T-helper 1 cell treated with Interleukin-12 subunit alpha and Interleukin-12 subunit beta and Interleukin-4 antibody, amounts not matched to agents 30 μg/mL and 1 μg/mL, for 36 hours (primary cell): Measurements from ENCODE around the gene GNB2.

Experiments used
- H3K27ac Mint-ChIP-seq: one replicate; pipeline ENCODE4 v1.8.0; 2021; ENCODE audit warnings: mild to moderate bottlenecking, mixed read lengths
- H3K27me3 Mint-ChIP-seq: one replicate; pipeline ENCODE4 v1.8.0; 2021; ENCODE audit warnings: low read depth, mixed read lengths
- H3K36me3 Mint-ChIP-seq: one replicate; pipeline ENCODE4 v1.8.0; 2021; ENCODE audit warnings: low read depth, mixed read lengths
- H3K4me1 Mint-ChIP-seq: one replicate; pipeline ENCODE4 v1.8.0; 2021; ENCODE audit warnings: low read depth, mixed read lengths
- H3K4me3 Mint-ChIP-seq: one replicate; pipeline ENCODE4 v1.8.0; 2021; ENCODE audit warnings: mild to moderate bottlenecking, moderate library complexity, mixed read lengths
- H3K9me3 Mint-ChIP-seq: one replicate; pipeline ENCODE4 v1.8.0; 2021; ENCODE audit warnings: mixed read lengths

The GNB2 gene

DNA sequence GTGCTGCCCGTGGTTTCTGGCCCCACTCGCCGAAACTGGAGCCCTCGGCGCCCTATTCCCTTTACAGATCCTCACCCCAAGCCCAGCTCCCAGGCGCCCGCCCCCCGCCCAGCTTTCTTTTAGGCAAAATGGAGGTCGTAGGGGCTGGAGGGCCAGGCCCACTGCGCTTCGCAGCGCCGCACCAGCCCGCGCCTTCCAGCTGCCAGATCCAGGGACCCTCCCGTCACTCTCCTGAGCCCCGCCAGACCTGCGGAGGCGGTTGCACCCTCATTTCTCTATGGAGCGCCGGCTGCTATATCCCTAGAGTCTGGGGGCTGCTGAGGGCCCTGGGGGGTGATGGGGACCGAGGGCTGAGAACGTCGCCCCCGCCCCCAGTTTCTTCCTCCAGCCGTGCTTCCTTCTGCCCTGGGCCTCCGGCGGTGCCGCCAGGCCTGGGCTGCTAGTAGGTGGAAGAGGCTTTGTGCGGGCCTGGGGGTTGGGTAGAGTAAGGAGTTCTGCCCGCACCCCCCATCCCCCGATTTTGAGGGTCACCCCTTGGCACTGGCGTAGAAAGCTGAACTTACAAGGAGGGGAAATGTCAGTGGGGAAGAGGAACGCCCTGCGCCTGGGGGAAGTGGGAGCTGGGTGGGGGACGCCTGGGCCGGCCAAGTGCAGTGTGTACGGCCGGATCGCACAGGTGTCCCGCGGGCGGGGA, 1.0 kb downstream of the GNB2 start:
- Mint-ChIP-seq H3K4me3 (peak overlapping the region; percentile 98), H3K27ac (peak overlapping the region; percentile 91), H3K4me1 (peaks cover 5% of the 10 kb centered on the region), H3K27me3 (peaks cover 16% of the 10 kb centered on the region), H3K9me3 (no peaks in the 10 kb centered on the region), H3K36me3 (peaks cover 11% of the 10 kb centered on the region)

DNA sequence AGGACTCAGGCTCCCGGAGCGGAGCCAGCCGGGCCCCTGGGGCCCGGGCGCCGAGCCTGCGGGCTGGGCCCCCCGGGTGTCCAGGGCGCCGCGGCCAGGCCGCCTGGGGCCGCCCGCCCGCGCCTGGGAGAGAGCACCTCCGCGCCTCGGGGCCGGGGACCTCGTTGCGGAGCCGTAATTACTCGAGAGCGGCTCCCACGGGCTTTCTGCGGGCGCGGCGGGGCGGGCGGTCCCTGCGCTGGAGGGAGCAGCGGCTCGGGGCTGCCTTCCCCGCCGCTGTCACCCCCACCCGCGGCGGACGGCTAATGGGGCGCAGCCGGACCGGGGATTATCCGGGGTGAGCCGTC, 1.5 kb downstream of the GNB2 start:
- Mint-ChIP-seq H3K4me3 (peak overlapping the region; percentile 98), H3K4me1 (peaks cover 6% of the 10 kb centered on the region), H3K27ac (no peak overlapping the region), H3K9me3 (no peaks in the 10 kb centered on the region), H3K27me3 (peaks cover 12% of the 10 kb centered on the region), H3K36me3 (peaks cover 13% of the 10 kb centered on the region)

DNA sequence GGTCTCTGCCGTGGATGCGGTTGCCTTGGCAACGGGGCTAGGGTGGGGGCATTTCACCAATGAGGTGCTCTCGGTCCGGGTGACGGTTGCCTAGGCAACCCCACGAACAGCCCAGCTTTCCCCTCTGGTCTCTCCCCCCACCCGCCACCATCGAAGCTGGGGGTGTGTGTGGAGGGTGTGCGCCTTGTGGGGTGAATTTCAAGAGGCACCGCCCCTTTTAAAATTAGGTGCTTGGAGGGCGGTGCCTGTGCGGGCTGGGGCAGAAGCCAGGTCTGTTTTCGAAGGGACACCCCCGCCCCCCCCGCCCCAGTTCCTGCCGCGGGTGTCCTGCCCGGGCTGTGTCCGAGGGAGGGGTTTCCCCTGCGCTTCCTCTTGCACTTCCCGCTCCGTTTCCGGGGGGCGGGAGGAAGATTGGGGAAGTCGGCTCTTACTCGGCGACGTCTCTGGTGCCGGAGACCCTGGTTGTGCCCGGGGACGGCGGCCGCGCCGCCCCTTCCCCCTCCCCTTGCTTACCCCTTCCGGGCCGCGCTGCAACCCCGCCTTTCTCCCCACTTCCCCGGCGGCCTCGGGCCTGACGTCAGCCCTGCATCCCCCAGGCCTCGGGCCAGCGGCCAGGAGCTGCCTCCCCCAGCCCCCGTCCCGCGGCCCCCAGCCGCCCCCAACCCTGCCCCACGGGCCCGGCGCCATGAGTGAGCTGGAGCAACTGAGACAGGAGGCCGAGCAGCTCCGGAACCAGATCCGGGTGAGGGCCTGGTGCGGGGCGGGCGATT, 2.2 kb downstream of the GNB2 start:
- Mint-ChIP-seq H3K27me3 (peaks cover 9% of the 10 kb centered on the region), H3K36me3 (peaks cover 14% of the 10 kb centered on the region), H3K27ac (peak overlapping the region; percentile 80), H3K4me3 (peak overlapping the region; percentile 86), H3K9me3 (no peaks in the 10 kb centered on the region), H3K4me1 (peaks cover 8% of the 10 kb centered on the region)

DNA sequence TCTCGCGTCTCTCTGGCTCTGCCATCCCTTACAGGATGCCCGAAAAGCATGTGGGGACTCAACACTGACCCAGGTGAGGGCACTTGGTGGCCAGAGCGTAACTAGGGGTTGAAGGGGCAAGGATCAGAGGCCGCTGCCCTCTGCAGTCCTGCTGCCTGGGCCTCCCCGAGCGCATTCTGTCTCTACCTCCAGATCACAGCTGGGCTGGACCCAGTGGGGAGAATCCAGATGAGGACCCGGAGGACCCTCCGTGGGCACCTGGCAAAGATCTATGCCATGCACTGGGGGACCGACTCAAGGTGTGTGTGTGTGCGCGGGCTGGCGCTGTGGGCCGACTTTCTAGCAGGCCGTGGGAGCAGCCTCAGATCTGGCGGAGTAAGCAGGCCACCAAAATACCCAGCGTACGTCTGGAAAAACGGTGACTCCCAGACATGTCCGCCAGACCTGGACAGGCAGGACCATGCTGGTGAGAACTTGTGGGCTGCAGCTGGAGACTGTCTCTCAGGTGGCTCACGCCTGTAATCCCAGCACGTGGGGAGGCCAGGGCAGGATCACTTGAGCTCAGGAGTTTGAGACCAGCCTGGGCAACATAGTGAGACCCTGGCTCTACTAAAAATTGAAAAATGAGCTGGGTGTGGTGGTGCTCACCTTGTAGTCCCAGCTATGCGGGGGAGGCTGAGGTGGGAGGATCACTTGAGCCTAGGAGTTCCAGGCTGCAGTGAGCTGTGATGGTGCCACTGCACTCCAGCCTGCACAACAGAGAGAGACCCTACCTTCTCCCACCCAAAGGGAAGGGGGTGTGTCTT, 3.2 kb downstream of the GNB2 start:
- Mint-ChIP-seq H3K9me3 (no peaks in the 10 kb centered on the region), H3K4me1 (peaks cover 8% of the 10 kb centered on the region), H3K27me3 (peaks cover 3% of the 10 kb centered on the region), H3K27ac (peak overlapping the region; percentile 88), H3K4me3 (peak overlapping the region; percentile 79), H3K36me3 (peaks cover 14% of the 10 kb centered on the region)

DNA sequence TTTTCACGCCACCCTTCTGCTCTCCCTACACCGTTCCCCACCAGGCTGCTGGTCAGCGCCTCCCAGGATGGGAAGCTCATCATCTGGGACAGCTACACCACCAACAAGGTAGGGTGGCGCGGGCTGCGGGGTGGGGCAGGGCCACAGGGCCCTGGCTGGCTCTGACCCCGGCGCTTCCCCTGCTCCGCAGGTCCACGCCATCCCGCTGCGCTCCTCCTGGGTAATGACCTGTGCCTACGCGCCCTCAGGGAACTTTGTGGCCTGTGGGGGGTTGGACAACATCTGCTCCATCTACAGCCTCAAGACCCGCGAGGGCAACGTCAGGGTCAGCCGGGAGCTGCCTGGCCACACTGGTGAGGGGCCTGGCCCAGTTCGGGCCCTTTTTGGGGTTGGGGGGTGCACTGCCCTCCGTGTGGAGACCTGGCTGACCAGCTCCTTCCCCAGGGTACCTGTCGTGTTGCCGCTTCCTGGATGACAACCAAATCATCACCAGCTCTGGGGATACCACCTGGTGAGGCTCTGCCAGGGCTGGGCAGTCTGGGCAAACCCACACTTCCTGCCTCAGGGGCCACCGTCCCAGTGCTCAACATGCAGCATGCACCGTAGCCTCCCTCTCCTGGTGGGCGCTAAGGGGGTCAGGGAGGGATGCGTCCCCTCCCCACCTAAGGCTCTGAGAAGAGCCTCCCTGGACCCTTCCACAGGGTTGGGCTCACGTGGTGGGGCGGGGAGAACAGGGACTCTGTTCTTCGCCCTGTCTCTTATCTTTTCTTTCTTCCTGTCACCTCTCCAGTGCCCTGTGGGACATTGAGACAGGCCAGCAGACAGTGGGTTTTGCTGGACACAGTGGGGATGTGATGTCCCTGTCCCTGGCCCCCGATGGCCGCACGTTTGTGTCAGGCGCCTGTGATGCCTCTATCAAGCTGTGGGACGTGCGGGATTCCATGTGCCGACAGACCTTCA, 4.0 kb downstream of the GNB2 start:
- peaks cover 14% of the 10 kb centered on the region for H3K36me3 Mint-ChIP-seq
- peak overlapping the region; percentile 81 for H3K27ac Mint-ChIP-seq
- H3K9me3 Mint-ChIP-seq = no peaks in the 10 kb centered on the region
- H3K4me1 Mint-ChIP-seq = peaks cover 8% of the 10 kb centered on the region
- H3K4me3 Mint-ChIP-seq = peak overlapping the region; percentile 70
- H3K27me3 Mint-ChIP-seq = no peaks in the 10 kb centered on the region

DNA sequence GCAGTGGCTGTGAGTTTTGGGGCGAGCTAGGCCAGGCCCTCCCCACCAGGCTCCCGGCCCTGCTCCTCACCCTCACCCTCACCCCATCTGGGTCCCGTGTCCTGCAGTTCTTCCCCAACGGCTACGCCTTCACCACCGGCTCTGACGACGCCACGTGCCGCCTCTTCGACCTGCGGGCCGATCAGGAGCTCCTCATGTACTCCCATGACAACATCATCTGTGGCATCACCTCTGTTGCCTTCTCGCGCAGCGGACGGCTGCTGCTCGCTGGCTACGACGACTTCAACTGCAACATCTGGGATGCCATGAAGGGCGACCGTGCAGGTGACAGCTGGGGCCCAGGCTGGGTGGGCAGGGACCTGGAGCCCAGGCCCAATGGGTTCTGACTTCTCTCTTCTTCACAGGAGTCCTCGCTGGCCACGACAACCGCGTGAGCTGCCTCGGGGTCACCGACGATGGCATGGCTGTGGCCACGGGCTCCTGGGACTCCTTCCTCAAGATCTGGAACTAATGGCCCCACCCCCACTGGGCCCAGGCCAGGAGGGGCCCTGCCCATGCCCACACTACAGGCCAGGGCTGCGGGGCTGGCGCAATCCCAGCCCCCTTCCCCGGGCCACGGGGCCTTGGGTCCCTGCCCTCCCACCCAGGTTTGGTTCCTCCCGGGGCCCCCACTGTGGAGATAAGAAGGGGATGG, 4.9 kb downstream of the GNB2 start:
- H3K27me3 Mint-ChIP-seq = no peaks in the 10 kb centered on the region
- H3K4me3 Mint-ChIP-seq = peak overlapping the region; percentile 21
- peaks cover 10% of the 10 kb centered on the region for H3K4me1 Mint-ChIP-seq
- H3K9me3 Mint-ChIP-seq = no peaks in the 10 kb centered on the region
- H3K36me3 Mint-ChIP-seq = peaks cover 17% of the 10 kb centered on the region
- H3K27ac Mint-ChIP-seq = no peak overlapping the region

DNA sequence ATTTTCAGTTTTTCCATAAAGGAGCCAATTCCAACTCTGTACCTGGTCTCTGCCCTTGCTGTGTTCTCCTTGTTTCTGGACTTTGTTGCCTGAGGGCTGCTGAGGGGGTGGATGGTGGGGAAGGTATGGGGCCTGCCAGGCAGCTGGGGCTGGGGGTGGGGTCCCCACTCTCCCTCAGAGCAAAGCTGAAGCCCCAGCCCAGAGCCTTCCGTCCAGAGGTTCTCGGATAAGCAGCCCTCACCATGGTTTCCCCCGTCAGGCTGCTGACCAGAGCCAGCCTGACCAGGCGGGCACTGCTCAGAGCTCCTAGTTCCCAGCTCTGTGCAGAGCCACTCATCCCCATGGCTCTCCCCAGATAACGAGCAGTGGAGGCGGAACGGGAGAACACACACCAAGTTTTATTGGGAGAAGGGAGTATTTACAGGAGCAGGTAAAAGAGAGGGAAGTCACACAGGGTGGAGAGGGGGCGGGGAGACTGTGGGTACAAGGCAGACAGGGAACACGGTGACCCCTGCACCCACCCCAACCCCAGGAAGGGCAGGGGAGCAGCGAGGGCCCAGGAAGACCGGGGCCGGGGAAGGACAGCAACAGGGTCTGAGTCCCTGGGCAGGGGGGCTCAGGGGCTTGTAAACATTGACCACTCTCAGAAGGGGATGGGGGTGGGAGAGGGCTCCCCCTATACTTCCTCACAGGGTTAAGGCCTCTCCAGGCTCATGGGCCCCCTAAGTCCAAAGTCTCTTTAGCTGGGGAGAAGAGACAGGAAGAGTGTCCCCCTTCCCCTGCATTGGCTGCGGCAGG, 5.8 kb downstream of the GNB2 start:
- Mint-ChIP-seq H3K4me1 (peaks cover 10% of the 10 kb centered on the region), H3K9me3 (no peaks in the 10 kb centered on the region), H3K36me3 (peaks cover 17% of the 10 kb centered on the region), H3K27ac (peak overlapping the region; percentile 12), H3K4me3 (no peak overlapping the region), H3K27me3 (no peaks in the 10 kb centered on the region)

DNA sequence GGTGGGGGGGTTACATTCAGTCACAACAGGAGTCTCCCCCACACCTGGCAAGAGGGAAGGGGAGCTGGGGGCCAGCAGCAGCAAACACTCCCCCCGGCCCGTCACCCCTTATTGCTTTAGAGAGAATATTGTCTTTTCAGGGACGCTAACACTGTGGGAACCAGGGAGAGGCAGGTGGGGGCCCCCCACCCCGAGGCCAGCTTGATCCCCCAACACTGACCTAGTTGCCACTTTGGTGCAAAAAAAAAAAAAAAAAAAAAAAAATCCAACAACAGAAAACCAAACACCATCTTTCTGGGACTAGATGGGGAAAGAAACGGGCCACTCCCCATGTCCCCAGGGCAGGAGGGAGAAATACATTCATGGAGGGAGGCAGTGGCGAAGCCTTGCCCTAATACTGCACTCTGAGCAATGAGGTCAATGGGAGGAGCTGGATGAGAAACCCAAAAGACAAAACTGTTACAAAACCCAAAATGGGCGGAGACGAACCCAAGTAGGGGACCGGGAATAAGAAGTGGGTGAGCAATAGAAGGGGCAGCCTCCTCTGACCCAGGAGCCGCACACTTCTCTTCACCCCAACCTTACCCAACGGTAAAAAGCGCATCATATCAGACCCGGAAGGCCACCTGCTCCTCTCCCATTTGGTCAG, 6.5 kb downstream of the GNB2 start:
- H3K36me3 Mint-ChIP-seq = peaks cover 14% of the 10 kb centered on the region
- no peak overlapping the region for H3K4me3 Mint-ChIP-seq
- peak overlapping the region; percentile 11 for H3K27ac Mint-ChIP-seq
- H3K27me3 Mint-ChIP-seq = no peaks in the 10 kb centered on the region
- H3K4me1 Mint-ChIP-seq = peaks cover 10% of the 10 kb centered on the region
- H3K9me3 Mint-ChIP-seq = no peaks in the 10 kb centered on the region

DNA sequence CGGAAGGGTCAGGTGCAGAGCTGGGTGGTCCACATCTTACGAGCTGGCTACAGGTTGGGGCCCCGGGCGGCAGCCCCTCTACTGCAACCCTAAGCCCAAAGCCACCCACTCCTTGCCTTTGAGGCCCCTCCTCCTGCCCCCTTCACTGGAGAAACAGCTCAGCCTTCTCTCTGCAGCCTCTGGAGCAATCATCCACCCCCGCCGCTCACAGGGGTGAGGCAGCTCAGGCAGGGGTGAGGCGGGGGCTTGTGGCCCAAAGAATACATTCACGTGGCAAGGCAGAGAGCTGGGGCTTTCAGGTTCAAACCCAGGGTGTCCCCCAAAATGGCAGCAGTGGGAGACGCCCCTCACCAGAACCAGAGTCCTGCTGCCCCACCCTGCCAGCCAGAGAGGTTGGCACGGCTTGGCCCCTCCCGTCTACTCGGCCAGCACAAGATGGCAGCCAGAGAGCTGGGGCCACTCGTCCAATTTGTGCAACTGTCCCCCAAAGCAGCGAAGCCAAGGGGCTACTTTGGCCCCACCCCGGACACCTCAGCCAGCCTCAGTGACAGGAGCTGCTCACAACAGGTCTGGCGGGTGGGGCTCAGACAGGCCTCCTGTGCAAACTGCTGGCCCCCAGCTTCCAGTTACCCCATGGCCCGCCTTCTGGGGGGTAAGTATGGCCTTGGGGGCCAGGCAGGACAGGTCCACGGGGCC, 7.2 kb downstream of the GNB2 start:
- H3K4me1 Mint-ChIP-seq = peaks cover 10% of the 10 kb centered on the region
- no peaks in the 10 kb centered on the region for H3K27me3 Mint-ChIP-seq
- no peaks in the 10 kb centered on the region for H3K9me3 Mint-ChIP-seq
- no peak overlapping the region for H3K4me3 Mint-ChIP-seq
- no peak overlapping the region for H3K27ac Mint-ChIP-seq
- peaks cover 16% of the 10 kb centered on the region for H3K36me3 Mint-ChIP-seq

DNA sequence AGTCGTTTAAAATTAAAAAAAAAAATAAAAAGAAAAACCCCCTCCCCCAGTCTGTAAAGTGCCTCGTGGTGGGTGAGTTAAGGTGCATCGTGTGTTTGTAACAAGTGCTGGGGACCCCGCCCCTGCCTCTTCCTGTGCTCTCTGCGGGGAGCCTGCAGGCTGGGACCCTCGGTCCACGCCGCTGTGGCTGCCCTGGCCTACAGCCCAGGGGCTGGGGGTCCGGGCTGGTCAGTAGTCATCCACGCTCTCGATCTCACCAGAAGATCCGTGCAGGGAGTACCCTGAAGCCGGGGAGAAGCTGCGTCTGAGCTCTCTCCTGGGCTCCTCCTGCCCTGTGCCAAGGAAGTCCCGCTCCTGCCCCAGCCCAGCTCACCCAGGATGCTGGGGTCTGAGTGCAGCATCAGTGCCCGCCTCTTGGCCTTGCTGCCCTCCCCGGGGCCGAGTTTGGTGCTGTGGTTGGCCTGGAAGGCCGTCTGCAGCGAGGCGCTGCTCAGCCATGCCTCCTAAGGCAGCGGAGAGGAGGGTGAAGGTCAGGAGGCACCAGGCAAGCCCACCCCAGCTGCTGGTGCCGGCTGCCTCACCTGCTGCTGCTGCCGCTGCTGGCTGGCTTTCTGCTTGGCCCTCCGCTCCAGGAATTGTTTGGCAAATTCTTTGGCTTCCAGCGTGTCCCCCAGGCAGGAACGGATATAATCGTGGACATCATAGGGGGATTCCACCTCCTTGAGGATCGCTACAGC, 8.1 kb downstream of the GNB2 start:
- H3K9me3 Mint-ChIP-seq = no peaks in the 10 kb centered on the region
- no peak overlapping the region for H3K4me3 Mint-ChIP-seq
- no peaks in the 10 kb centered on the region for H3K27me3 Mint-ChIP-seq
- no peak overlapping the region for H3K27ac Mint-ChIP-seq
- peaks cover 13% of the 10 kb centered on the region for H3K36me3 Mint-ChIP-seq
- H3K4me1 Mint-ChIP-seq = peaks cover 6% of the 10 kb centered on the region

DNA sequence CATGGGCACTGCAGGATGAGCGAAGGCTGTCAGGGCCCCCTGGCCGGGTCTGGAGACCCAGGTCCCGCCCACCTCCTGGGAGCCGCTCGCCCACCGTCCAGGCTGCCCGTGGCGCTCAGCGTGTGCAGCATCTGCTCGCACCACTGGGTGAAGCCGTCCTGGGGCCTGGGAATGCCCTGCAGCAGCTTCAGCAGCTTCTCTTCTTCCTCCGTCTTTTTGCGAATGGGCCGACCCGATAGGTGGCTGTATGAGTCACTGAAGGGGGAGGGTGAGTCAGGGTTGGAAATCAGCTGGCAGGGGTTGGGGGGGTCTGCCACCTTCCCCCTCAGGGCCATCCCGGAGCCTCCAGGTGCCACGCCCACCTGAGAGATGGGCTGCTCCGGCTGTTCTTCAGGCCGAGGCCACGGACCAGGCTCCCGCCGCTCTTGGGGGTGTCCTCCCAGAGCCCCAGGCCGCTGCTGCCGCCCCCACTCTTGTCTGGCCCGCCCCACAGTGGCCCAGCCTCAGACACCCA, 8.7 kb downstream of the GNB2 start:
- H3K27me3 Mint-ChIP-seq = no peaks in the 10 kb centered on the region
- no peak overlapping the region for H3K27ac Mint-ChIP-seq
- no peak overlapping the region for H3K4me3 Mint-ChIP-seq
- H3K9me3 Mint-ChIP-seq = no peaks in the 10 kb centered on the region
- H3K36me3 Mint-ChIP-seq = peaks cover 11% of the 10 kb centered on the region
- H3K4me1 Mint-ChIP-seq = peaks cover 5% of the 10 kb centered on the region
